ENCODE results near the gene UGT1A5.

UGT1A5 gene

GRCh38 chr2:233789554-233789953, 76.8 kb downstream of the UGT1A5 start:
- DNase-seq (ENCODE audit: low read depth): no peak

DNA sequence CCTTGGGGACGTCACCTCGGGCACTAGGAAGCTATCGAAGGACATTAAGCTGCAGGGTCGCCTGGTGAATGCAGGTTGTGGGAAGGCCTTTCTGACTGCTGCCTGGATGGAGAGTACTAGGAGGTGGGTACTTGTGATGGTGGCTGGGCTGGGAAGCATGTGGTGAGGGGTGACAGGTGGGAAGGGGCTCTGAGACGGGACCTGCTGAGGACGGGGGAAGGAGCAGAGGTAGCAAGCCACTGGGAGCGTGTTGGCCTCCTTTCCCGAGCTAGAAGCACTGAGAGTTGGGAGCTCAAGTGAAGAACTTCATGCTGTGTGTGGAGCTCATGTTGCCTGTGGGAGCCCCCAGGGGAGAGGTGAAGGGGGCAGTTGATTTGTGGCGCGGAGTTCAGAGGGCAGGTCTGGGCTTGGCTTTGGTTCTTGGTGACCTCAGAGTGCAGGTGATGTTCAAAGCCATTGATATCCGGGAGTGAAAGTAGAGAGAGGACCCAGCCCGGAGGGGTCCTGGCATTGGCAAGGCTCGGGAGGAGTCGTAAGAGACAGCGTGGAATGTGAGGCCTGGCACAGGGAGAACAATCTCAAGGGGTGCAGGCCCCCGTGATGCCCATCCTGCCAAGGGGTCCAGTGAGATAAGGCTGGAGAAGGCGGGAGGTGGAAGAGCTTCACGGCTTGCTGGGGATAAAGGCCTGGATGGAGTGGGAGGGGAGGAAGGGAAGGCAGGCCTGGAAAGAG, 78.6 kb downstream of the UGT1A5 start:
- DNase-seq (ENCODE audit: low read depth): no peak

GRCh38 chr2:233791883-233792329, 79.2 kb downstream of the UGT1A5 start:
- no peak for DNase-seq (ENCODE audit: low read depth)

DNA sequence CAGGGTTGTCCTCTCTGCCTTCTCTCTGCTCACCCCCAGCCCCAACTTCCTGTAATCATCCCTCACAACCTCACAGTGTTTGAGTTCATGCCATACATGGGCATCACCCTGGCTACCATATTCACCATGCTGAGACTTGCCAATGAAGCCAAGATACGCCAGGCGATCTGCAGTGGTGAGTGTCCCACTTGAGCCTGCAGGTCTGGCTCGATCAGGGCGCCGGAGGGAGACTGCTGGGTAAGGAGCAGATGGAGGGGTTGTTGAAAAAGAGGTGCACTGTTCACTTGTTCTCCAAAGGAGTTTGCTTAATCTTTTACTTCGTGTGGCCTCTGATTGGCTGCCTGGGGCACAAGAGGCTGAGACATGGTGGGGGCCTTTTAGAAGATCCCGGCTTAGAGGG, 80.0 kb downstream of the UGT1A5 start:
- DNase-seq (ENCODE audit: low read depth): no peak

- DNase-seq (ENCODE audit: low read depth): no peak
Measured at GRCh38 chr2:233793465-233794127, 80.9 kb downstream of the UGT1A5 start.

DNA sequence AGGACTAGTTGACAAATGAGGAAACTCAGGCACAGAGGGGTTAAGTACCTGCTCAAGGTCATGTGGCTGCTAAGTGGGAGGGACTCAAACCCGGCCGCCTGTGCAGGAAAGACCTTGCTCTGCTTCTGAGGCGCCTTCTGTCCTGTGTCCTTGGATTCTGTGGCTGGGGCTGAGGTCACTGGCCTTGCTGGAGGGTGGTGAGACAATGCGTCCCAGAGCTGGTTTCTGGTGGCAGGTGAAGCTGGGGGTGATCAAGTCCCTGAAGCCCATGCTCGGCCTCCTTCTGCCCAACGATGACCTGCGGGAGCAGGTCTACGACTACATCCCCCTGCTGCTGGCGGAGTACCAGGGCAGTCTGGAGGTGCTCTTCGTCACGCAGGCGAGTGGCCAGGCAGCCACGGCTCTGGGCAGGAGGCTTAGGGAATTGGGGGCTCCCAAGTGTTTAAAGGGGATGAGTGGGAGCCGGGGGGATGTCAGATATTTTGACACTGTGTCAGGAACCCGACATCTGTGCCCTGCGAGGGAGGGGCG, 81.5 kb downstream of the UGT1A5 start:
- no peak for DNase-seq (ENCODE audit: low read depth)

GRCh38 chr2:233795735-233796171, 83.0 kb downstream of the UGT1A5 start:
- DNase-seq (ENCODE audit: low read depth): no peak

GRCh38 chr2:233796254-233796653, 83.5 kb downstream of the UGT1A5 start:
- no peak for DNase-seq (ENCODE audit: low read depth)

DNA sequence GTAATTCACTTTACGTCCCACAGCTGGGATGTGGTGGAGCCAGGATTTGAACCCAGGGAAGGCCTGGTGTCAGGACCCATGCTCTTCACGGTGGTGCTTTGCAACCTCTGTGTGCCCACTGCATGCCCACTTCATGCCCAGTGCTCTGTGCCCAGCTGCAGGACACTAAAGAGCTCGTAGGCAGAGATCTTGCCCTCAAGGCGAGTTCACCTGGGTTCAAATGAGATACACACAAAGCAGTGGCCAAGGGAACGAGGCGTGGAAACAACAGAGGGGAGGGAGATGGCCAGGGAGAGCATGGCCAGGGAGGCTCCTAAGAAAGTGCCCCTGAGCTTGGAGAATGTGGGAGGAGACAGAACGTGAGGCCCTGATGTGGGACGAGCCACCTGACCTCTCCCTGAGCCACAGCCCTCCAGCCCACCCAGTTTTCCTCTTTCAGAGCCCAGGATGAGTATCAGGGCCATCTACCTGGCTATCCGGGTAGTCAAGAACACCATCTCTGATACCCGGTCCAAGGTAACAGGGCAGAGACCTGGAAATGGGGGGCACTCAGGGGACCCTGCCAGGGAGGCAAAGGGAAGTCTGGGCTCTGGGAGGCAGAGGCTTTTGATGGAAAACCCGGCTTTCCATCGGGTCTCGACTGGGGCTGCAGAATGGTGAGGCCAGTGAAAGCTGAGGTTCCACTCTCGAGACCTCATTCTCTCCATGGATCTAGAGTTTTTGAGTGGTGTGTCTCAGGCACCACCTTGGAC, 85.8 kb downstream of the UGT1A5 start:
- no peak for DNase-seq (ENCODE audit: low read depth)

DNA sequence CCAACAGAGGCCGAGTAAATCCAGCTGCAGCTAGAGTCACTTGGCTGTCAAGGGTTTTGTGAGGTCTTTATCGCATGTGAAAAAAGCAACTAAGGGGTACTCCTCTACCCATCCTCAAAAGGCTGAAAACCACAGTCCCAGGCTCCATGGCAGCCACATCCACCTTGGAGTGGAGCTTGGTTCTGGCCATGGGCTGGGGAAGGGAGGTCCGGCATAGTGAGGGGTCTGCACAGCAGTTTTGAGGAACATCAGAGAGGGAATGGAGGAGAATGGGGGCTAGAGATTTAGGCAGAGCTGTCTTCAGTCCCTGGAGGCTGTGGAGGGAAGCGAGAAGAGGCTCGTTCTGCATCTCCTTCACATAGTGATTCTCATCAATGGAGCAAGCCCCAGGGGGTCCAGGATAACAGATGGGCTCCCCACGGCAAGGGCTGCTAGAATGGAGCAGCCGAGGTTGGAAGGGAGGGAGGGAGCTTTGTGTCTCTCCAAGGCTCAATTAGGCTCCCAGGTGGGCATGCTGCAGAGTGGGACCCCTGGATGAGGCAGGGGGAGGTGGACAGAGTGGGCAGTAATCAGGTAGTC, 86.5 kb downstream of the UGT1A5 start:
- DNase-seq (ENCODE audit: low read depth): no peak

DNA sequence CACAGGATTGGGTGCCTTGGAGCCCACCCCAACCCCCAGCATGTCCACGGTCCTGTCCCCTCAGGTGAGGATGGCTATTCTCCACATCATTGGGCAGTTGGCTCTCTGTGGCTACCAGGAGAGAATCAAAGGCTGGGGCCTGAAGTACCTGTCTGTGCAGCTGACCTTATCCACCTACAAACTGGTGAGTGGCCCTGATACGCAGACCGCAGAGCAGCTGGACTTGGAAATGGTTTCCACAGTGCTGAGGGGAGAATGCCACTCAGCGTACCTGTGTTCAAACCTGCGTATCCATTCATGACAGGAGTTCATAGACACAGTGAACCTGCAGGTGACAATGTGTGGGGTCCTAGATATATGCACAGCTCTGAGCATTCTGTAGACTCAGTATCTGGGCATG, 87.0 kb downstream of the UGT1A5 start:
- DNase-seq (ENCODE audit: low read depth): no peak

DNA sequence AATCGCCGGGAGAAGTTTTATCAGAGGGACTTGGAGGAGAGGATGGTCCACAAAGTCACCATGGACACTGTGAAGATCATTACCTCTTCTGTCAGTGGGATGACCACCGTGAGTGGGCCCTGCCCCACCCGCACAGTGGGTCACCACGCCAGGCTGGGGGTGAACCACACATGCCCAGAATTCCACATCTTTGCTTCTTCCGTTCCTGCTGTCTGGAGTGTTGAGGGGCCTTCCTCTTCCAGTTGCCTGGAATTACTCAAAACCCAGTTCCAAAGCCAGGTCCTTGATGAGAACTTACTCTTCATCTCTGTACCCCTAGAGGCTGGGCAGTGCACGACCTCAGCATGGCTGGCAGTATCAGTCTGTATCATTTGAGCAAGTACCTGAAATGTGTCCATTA, 87.5 kb downstream of the UGT1A5 start:
- no peak for DNase-seq (ENCODE audit: low read depth)

DNA sequence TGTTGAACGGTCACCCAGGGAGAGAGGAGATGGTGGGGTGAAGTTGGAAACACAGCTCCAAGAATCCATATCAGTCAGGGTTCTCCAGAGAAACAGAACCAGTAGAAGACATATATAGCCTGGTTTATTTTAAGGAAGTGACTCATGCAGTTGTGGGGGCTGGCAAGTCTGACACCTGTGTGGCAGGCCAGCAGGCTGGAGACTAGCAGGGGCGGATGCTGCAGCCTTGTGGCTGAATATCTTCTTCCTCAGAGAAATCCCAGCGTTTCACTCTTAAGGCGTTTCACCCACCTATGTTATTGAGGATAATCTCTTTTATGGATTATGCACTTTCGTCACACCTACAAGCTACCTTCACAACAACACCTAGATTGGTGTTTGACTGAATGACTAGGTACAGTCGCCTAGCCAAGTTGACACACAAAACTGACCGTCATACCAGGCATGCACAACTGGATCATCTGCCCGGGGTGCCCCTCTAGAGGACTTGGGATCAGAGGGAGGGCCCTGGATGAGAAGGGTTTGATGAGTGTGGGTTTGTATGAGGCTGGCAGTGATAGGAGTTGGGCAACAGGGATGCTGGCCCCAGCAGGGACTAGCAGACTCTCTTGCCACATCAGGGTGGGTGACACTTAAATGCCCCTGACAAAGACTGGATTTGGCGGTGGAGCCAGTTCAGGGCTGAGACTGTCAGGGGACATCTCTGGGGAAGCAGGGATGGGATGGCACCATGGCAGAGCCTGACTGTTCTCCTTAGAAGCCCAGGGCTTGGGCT, 88.8 kb downstream of the UGT1A5 start:
- no peak for DNase-seq (ENCODE audit: low read depth)

DNA sequence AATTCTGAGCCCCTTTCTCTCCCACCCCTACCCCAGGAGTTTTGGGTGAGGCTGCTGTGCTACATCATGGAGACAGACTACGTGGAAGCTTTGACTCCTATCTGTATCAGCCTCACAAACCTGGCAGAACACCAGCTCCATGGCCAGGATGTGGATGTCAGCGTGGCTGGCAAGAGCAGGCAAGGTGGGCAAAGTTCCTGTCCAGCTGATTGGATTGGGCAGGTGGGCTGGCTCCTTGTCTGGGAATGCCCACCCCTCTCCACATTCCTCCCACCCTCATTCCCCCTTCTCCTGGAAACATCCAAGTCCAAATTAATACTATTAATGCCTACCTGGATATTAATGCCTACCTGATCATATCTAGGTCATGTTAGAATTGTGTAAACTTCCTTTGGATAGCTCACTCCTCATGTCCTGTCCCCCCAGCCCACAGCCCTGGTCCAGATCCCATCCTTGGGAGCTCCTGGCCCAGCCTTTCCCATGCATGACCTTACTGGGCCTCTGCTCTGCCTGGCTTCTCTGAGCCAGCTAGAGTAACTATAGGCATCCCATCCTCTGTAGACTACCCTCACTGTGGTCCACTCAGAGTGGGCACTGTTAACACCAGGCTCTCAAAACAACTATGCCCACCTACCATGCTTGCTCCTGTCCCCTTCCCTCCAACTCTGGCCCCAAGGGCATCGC, 89.6 kb downstream of the UGT1A5 start:
- no peak for DNase-seq (ENCODE audit: low read depth)

- no peak for DNase-seq (ENCODE audit: low read depth)
Measured at GRCh38 chr2:233803292-233803911, 90.7 kb downstream of the UGT1A5 start.

DNA sequence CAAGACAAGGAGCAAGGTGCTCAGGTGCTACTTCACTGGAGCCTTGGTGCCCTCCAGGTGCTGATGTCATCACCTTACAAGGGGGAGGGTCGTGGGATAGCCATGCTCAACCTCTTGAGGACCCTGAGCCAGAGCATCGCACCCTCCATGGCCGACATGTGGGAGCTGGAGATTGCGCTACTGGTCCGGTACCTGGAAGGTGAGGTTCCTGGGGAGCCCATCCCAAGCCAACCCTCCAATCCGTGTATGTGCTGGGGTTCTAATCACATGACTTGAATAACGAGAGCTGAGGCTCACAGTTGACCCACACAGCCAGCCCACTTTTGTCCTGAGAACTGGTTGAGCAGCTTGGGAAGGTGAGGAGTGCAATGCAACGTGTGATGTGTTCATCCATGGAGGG, 91.3 kb downstream of the UGT1A5 start:
- no peak for DNase-seq (ENCODE audit: low read depth)

DNA sequence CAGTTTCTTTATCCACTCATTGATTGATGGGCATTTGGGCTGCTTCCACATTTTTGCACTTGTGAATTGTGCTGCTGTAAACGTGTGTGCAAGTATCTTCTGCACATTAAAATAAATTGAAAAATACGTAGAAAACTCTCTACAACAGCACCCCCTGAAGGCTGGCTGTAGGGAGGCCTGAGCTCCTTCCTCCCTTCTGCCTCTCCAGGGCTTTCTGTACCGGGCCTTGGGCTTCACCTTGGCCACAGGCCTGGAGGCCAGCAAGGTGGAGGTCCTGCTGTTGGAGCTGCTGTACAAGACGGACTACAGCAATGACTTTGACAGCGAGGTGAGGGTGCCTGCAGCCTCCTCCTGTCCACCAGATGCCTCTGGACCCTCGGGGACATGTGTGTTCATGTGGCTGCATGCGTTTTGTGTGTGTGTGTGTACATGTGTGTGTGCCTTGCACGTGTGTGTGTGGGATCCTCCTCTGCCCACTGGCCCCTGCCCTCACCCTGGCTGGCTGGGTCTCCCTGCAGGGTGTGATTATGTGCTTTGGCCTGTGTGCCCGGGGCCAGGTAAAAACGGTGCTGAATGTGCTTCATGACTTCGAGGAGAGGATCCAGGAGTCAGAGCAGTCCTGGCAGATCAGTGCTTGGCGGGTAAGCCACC, 94.6 kb downstream of the UGT1A5 start:
- DNase-seq (ENCODE audit: low read depth): no peak

DNA sequence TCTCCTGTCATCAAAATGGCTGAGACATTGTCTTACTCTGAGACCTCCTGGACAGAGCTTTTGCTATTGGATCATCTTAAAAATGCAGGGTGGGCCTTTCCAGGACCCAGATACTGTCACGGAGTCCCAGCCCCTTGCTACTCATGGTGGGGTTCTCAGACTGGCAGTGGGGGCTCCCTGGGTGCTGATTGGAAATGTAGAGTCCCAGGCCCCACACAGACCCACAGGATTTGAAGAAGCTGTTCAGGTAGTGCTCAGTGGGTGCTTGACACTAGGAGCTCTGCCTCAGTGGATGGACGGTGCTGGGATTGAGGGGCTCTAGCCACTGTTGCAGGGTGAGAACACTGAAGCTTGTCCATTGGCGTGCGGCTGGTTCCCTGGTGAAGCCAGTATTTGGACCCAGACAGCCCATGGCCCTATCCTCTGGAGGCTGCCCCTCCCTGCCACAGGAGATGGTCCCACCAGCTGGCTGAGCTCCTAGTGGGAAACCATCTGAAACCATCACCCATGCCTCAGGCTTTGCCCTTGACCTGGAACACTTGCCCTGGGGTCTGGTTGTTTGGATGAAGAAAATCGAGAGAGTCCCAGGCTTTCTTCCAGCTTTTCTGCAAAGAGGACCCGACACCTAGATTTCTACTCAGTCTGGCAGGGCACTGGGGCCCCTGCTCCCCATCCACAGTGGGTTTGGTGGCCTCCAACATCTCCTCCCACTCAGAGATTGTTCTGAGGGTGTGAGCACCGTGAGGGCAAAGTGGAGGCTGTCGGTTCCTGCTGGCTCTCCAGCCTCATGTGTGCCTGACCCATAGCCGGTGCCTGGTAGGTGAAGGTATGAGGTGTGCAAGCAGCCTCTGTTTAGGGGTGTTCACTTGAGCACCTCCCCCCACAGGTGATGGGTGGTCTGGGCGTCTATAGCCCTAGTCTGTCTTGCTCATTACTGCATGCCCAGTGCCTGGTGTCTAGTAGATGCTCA, 95.5 kb downstream of the UGT1A5 start:
- no peak for DNase-seq (ENCODE audit: low read depth)

GRCh38 chr2:233810385-233810784, 97.7 kb downstream of the UGT1A5 start:
- no peak for DNase-seq (ENCODE audit: low read depth)

All from T-helper 22 cell (primary cell).